ENCODE data around the gene PLAGL1. TPM values are rescaled to one million over a fixed set of nuclear protein-coding genes. Genes with fewer than 3 reads are reported as not detected.
"Not testable (repeated sequence)": the region's sequence is repeated elsewhere in the genome, so short reads cannot be mapped to it uniquely, and the experiment has no call there.

PLAGL1 gene
- total RNA-seq, 2 experiments from 2014 or later, result 1.0 to 1.1 TPM

DNA sequence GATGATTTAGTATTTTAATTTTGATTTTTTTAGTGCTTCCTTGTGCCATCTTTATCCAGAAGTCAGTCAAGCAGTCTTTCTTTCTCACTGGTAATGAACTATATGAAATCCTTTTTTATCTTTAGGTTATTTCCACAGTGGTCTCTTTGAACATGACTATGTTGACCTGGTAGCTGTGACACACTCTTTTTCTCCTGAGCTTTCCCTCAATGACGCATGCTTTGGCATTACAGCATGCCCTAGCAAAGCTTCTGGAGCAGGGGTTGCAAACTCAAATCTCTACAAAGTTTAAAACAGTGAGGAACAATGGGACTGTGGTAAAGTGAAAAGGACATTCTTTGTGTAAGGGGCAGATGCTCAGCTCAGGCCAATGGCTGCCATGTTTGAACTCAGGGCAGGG, 4.5 kb upstream of the PLAGL1 start:
- Histone ChIP-seq H3K4me3 (ENCODE audit: low read length) (no peak overlapping the region), H3K9me3 (ENCODE audit: control insufficient read depth in 1 of 2, insufficient read depth in 1 of 2, low read length in 2 of 2) (peaks cover 0 to 4% of the 10 kb centered on the region in 2 experiments), H3K27me3 (ENCODE audit: control insufficient read depth in 1 of 2, insufficient read depth in 2 of 2, low read length in 2 of 2) (peaks cover 0 to 4% of the 10 kb centered on the region in 2 experiments), H3K36me3 (ENCODE audit: insufficient read depth, low read length) (no peaks in the 10 kb centered on the region), H3K27ac (ENCODE audit: low read depth in 1 of 2, low read length in 2 of 2) (no peak overlapping the region), H3K4me1 (ENCODE audit: insufficient read depth, low read length) (peaks cover 3% of the 10 kb centered on the region)
- H3K4me3 Mint-ChIP-seq, result no peak overlapping the region
- H3K27me3 Mint-ChIP-seq, result peaks cover 29% of the 10 kb centered on the region
- intact Hi-C loops (cut with DNase I, micrococcal nuclease), result loop anchor here in 1 of 2 experiments (2.0 to 10.0 kb wide), 3 partner anchors 74 to 1538 kb away; no protein-coding TSS in a partner anchor
- H3K9me3 Mint-ChIP-seq, result no peaks in the 10 kb centered on the region
- peaks cover under 1% of the 10 kb centered on the region for H3K4me1 Mint-ChIP-seq (ENCODE audit: low read depth)
- TF ChIP-seq, protein P1, sequence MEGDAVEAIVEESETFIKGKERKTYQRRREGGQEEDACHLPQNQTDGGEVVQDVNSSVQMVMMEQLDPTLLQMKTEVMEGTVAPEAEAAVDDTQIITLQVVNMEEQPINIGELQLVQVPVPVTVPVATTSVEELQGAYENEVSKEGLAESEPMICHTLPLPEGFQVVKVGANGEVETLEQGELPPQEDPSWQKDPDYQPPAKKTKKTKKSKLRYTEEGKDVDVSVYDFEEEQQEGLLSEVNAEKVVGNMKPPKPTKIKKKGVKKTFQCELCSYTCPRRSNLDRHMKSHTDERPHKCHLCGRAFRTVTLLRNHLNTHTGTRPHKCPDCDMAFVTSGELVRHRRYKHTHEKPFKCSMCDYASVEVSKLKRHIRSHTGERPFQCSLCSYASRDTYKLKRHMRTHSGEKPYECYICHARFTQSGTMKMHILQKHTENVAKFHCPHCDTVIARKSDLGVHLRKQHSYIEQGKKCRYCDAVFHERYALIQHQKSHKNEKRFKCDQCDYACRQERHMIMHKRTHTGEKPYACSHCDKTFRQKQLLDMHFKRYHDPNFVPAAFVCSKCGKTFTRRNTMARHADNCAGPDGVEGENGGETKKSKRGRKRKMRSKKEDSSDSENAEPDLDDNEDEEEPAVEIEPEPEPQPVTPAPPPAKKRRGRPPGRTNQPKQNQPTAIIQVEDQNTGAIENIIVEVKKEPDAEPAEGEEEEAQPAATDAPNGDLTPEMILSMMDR (IDR thresholded peaks at IDR 0.05), result no peak
- ATAC-seq (ENCODE audit: poor library complexity) (no peak), DNase-seq (no peak)
- ChIA-PET CTCF (interaction anchor here (1.3 to 3.5 kb wide), 6 partner anchors 10 to 1538 kb away, joined by 3 to 31 read pairs (median 5); no protein-coding TSS in a partner anchor), POLR2A (interaction anchor here (1.7 to 2.0 kb wide), 2 partner anchors 43 to 437 kb away, joined by 5 to 12 read pairs; no protein-coding TSS in a partner anchor)
- no peak overlapping the region for H3K27ac Mint-ChIP-seq
- H3K36me3 Mint-ChIP-seq (ENCODE audit: low read depth), result no peaks in the 10 kb centered on the region

DNA sequence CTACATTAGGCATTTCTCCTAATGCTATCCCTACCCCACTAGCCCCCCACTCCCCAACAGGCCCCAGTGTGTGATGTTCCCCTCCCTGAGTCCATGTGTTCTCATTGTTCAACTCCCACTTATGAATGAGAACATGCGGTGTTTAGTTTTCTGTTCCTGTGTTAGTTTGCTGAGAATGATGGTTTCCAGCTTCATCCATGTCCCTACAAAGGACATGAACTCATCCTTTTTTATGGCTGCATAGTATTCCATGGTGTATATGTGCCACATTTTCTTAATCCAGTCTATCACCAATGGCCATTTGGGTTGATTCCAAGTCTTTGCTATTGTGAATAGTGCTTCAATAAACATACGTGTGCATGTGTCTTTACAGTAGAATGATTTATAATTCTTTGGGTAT, 1.6 kb upstream of the PLAGL1 start:
- CTCF ChIA-PET; H3K9me3 ChIP-seq (ENCODE audit: control insufficient read depth in 1 of 2, insufficient read depth in 1 of 2, low read length in 2 of 2); H3K4me3 Mint-ChIP-seq; POLR2A ChIA-PET; H3K9me3 Mint-ChIP-seq; H3K27ac ChIP-seq (ENCODE audit: low read depth in 1 of 2, low read length in 2 of 2); H3K36me3 ChIP-seq (ENCODE audit: insufficient read depth, low read length); H3K27ac Mint-ChIP-seq; H3K4me3 ChIP-seq (ENCODE audit: low read length); ATAC-seq (ENCODE audit: poor library complexity); H3K36me3 Mint-ChIP-seq (ENCODE audit: low read depth); DNase-seq; H3K4me1 ChIP-seq (ENCODE audit: insufficient read depth, low read length); H3K27me3 ChIP-seq (ENCODE audit: control insufficient read depth in 1 of 2, insufficient read depth in 2 of 2, low read length in 2 of 2): not testable (repeated sequence)
- peaks cover 10% of the 10 kb centered on the region for H3K4me1 Mint-ChIP-seq (ENCODE audit: low read depth)
- intact Hi-C loops (cut with DNase I, micrococcal nuclease), result loop anchor here in 1 of 2 experiments (10.0 kb wide), 1 partner anchor 1315 kb away; no protein-coding TSS in a partner anchor
- peaks cover 44% of the 10 kb centered on the region for H3K27me3 Mint-ChIP-seq

DNA sequence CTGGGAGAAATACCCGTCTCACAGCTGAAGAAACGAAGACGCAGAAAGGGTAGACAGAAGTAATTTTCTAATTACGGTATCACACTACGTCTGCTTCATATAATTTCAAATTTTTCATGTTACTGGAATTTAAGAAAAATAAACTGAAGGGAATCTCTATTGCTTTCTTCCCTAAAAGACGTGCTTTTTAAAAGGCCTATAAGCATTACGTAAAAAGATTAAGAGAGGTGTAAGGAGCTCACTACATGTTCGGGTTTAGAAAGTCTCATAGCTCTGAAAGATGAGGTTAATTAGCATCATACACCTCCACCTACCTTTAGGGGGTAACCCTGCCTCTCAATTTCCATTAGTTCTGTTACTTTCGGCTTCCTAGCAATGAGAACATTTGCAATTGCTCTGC, 787 bp upstream of the PLAGL1 start:
- H3K4me3 Mint-ChIP-seq, result peak overlapping the region; percentile 46
- H3K27me3 Mint-ChIP-seq, result peaks cover 44% of the 10 kb centered on the region
- H3K9me3 Mint-ChIP-seq, result no peaks in the 10 kb centered on the region
- DNase-seq, result no peak
- Histone ChIP-seq H3K36me3 (ENCODE audit: insufficient read depth, low read length) (no peaks in the 10 kb centered on the region), H3K27ac (ENCODE audit: low read depth in 1 of 2, low read length in 2 of 2) (no peak overlapping the region), H3K27me3 (ENCODE audit: control insufficient read depth in 1 of 2, insufficient read depth in 2 of 2, low read length in 2 of 2) (peaks cover 4 to 6% of the 10 kb centered on the region in 2 experiments), H3K4me3 (ENCODE audit: low read length) (no peak overlapping the region), H3K4me1 (ENCODE audit: insufficient read depth, low read length) (peaks cover 10% of the 10 kb centered on the region), H3K9me3 (ENCODE audit: control insufficient read depth in 1 of 2, insufficient read depth in 1 of 2, low read length in 2 of 2) (peaks cover 0 to 4% of the 10 kb centered on the region in 2 experiments)
- ChIA-PET POLR2A (interaction anchor here (0.6 to 1.4 kb wide), 3 partner anchors 56 to 742 kb away, joined by 3 to 6 read pairs (median 4); no protein-coding TSS in a partner anchor), CTCF (interaction anchor here (1.1 kb wide), 1 partner anchor 69 kb away, joined by 4 read pairs; no protein-coding TSS in a partner anchor)
- no peaks in the 10 kb centered on the region for H3K36me3 Mint-ChIP-seq (ENCODE audit: low read depth)
- H3K27ac Mint-ChIP-seq, result no peak overlapping the region
- peaks cover 10% of the 10 kb centered on the region for H3K4me1 Mint-ChIP-seq (ENCODE audit: low read depth)
- ATAC-seq (ENCODE audit: poor library complexity), result no peak
- intact Hi-C loops (cut with DNase I, micrococcal nuclease), result no loop called here
- TF ChIP-seq, protein P1 (IDR thresholded peaks at IDR 0.05), result no peak

Measured in CD4-positive, alpha-beta T cell (primary cell).